NB4 (cell line): ENCODE results near the gene ADCY3.
A peak's percentile ranks its signal among the peaks of the same experiment; 100 is the strongest.

Experiments used
- DNase-seq: peaks from one replicate; pipeline ENCODE4 v3.0.0; 2010; ENCODE audit warnings: low read depth
- H3K4me3 ChIP-seq: one replicate; pipeline ENCODE4 v1.5.1; 2011; ENCODE audit warnings: mild to moderate bottlenecking, low read depth, low read length, moderate library complexity
- CTCF ChIP-seq: IDR thresholded peaks from one replicate; pipeline ENCODE4 v1.5.1; 2012; ENCODE audit warnings: low read depth, low read length
- MAX ChIP-seq: IDR thresholded peaks from 2 replicates; pipeline ENCODE4 v1.6.1; 2011; ENCODE audit warnings: low read depth, low read length
- MYC ChIP-seq: IDR thresholded peaks from 2 replicates; pipeline ENCODE4 v1.6.1; 2011; ENCODE audit warnings: low read depth, low read length
- POLR2A ChIP-seq: IDR thresholded peaks from 2 replicates; pipeline ENCODE4 v1.6.1; 2011; ENCODE audit warnings: mild to moderate bottlenecking; ENCODE audit not compliant: insufficient read length; ENCODE audit errors: extremely low read depth

ADCY3 gene

GRCh38 chr2:24909555-24910177 lies 10.4 kb downstream of the ADCY3 start:
- TF ChIP-seq MYC (no peak), POLR2A (no peak), MAX (no peak), CTCF (no peak)
- no peak overlapping the region for H3K4me3 ChIP-seq
- DNase-seq: no peak

GRCh38 chr2:24908461-24908901 lies 11.6 kb downstream of the ADCY3 start:
- no peak overlapping the region for H3K4me3 ChIP-seq
- TF ChIP-seq CTCF (no peak), MYC (no peak), MAX (no peak), POLR2A (no peak)
- DNase-seq: no peak

GRCh38 chr2:24907116-24907515 lies 12.9 kb downstream of the ADCY3 start:
- no peak for TF ChIP-seq MAX
- TF ChIP-seq POLR2A: no peak
- no peak for TF ChIP-seq CTCF
- no peak for TF ChIP-seq MYC
- no peak overlapping the region for H3K4me3 ChIP-seq
- peak; percentile 58 for DNase-seq

GRCh38 chr2:24906466-24906865 lies 13.6 kb downstream of the ADCY3 start:
- no peak for DNase-seq
- no peak overlapping the region for H3K4me3 ChIP-seq
- TF ChIP-seq MYC: no peak
- TF ChIP-seq CTCF: no peak
- TF ChIP-seq MAX: no peak
- TF ChIP-seq POLR2A: no peak

GRCh38 chr2:24903161-24904103 lies 16.6 kb downstream of the ADCY3 start:
- DNase-seq: no peak
- H3K4me3 ChIP-seq: no peak overlapping the region
- no peak for TF ChIP-seq MYC

GRCh38 chr2:24899361-24899910 lies 20.6 kb downstream of the ADCY3 start:
- no peak for DNase-seq
- H3K4me3 ChIP-seq: no peak overlapping the region
- TF ChIP-seq MAX (no peak), MYC (no peak), POLR2A (no peak), CTCF (no peak)
